ELF-1 (cell line): ENCODE measurements around the gene SPACA9.

Source experiments
- DNase-seq: peaks from one replicate; pipeline ENCODE4 v3.0.0-alpha.2; 2016; ENCODE audit warnings: low read depth, low spot score

Gene SPACA9

GRCh38 chr9:132863096-132863495 lies 15.6 kb upstream of the SPACA9 start:
- no peak for DNase-seq

- DNase-seq: no peak
These were observed 14.4 kb upstream of the SPACA9 start for GRCh38 chr9:132864277-132864676.

GRCh38 chr9:132864691-132865090 lies 14.0 kb upstream of the SPACA9 start:
- peak; percentile 76 for DNase-seq

- DNase-seq: no peak
These were observed 11.8 kb upstream of the SPACA9 start for GRCh38 chr9:132866898-132867297.

GRCh38 chr9:132869266-132869665 lies 9.4 kb upstream of the SPACA9 start:
- no peak for DNase-seq

- no peak for DNase-seq
These were observed 5.3 kb upstream of the SPACA9 start for GRCh38 chr9:132873403-132873802.

GRCh38 chr9:132875159-132875558 lies 3.5 kb upstream of the SPACA9 start:
- DNase-seq: no peak

GRCh38 chr9:132876849-132877248 lies 1.8 kb upstream of the SPACA9 start:
- DNase-seq: no peak

- no peak for DNase-seq
These were observed 1.3 kb upstream of the SPACA9 start for GRCh38 chr9:132877458-132877823.

- DNase-seq: peak; percentile 85
These were observed 639 bp upstream of the SPACA9 start, which contains the start of gene AK8 for GRCh38 chr9:132877824-132878694. AK8 (minus strand) TSS chr9:132878284; CDS start chr9:132878255, 29 bp downstream.

GRCh38 chr9:132879457-132880323 lies 992 bp downstream of the SPACA9 start:
- no peak for DNase-seq

GRCh38 chr9:132880324-132880661 lies 1.6 kb downstream of the SPACA9 start:
- no peak for DNase-seq

- no peak for DNase-seq
These were observed 3.1 kb downstream of the SPACA9 start for GRCh38 chr9:132881826-132882225.

GRCh38 chr9:132882616-132883015 lies 3.9 kb downstream of the SPACA9 start:
- no peak for DNase-seq

- no peak for DNase-seq
These were observed 4.9 kb downstream of the SPACA9 start for GRCh38 chr9:132883349-132884294.

GRCh38 chr9:132885720-132886333 lies 7.1 kb downstream of the SPACA9 start:
- no peak for DNase-seq

GRCh38 chr9:132886334-132886725 lies 7.6 kb downstream of the SPACA9 start:
- no peak for DNase-seq

GRCh38 chr9:132887181-132888120 lies 8.8 kb downstream of the SPACA9 start:
- no peak for DNase-seq

- no peak for DNase-seq
These were observed 9.5 kb downstream of the SPACA9 start for GRCh38 chr9:132888151-132888550.

GRCh38 chr9:132892400-132892799 lies 13.7 kb downstream of the SPACA9 start:
- no peak for DNase-seq
